ENCODE results near the gene GOSR2. TPM values are rescaled to one million over a fixed set of nuclear protein-coding genes. Genes with fewer than 3 reads are reported as not detected.

The GOSR2 gene
- total RNA-seq, 1 experiment from 2014 or later = 53.5 TPM

- H4K5ac ChIP-seq (ENCODE audit: insufficient read length, low read depth, low read length) = no peak overlapping the region
- H2AK5ac ChIP-seq (ENCODE audit: insufficient read length, low read length) = no peak overlapping the region
- Mint-ChIP-seq H3K9me3 (no peaks in the 10 kb centered on the region), H3K36me3 (ENCODE audit: insufficient read depth in 1 of 3, low read depth in 3 of 3) (no peaks in the 10 kb centered on the region), H3K27me3 (ENCODE audit: low read depth) (peaks cover 28% of the 10 kb centered on the region), H3K4me3 (no peak overlapping the region), H3K4me1 (peaks cover 0 to 5% of the 10 kb centered on the region in 2 experiments; a peak in 1 of 4 replicates), H3K27ac (no peak overlapping the region)
- no peak for DNase-seq
- H2BK120ac ChIP-seq (ENCODE audit: low read depth, low read length, poor library complexity, severe bottlenecking) = no peak overlapping the region
- no CpG with 5 or more reads among the region's 1 CpG for WGBS (ENCODE audit: extremely low coverage, insufficient read length, low lambda C conversion rate)
- H3K56ac ChIP-seq (ENCODE audit: insufficient read length, low read depth, low read length) = no peak overlapping the region
- H2BK5ac ChIP-seq (ENCODE audit: insufficient read length, low read length) = no peak overlapping the region
- H2BK15ac ChIP-seq (ENCODE audit: low read depth, low read length) = no peak overlapping the region
- H3K4ac ChIP-seq (ENCODE audit: low read depth, low read length) = no peak overlapping the region
- no peak overlapping the region for H3K4me2 ChIP-seq (ENCODE audit: insufficient read depth, insufficient read length, low read length)
- H2BK12ac ChIP-seq (ENCODE audit: insufficient read length, low read depth, low read length) = no peak overlapping the region
- H3K23ac ChIP-seq (ENCODE audit: insufficient read length, low read depth, low read length) = no peak overlapping the region
- H3K79me2 ChIP-seq (ENCODE audit: insufficient read depth, low read length) = no peaks in the 10 kb centered on the region
- no peak overlapping the region for H4K91ac ChIP-seq (ENCODE audit: insufficient read length, low read depth, low read length)
- no peak overlapping the region for H3T11ph ChIP-seq (ENCODE audit: low read length)
- no peaks in the 10 kb centered on the region for H3K27me3 ChIP-seq (ENCODE audit: insufficient read depth, low read length)
- no peak overlapping the region for H4K8ac ChIP-seq (replicated peaks; ENCODE audit: insufficient read length, low read depth, low read length)
- no peaks in the 10 kb centered on the region for H4K20me1 ChIP-seq (ENCODE audit: control insufficient read depth, insufficient read depth, insufficient read length)
- no peak overlapping the region for H2BK20ac ChIP-seq (ENCODE audit: low read depth, low read length, poor library complexity, severe bottlenecking)
- H3K9ac ChIP-seq (ENCODE audit: extremely low read depth, insufficient read length, low read length) = no peak overlapping the region
- H3K79me1 ChIP-seq (ENCODE audit: insufficient read depth, low read depth, low read length, poor library complexity, severe bottlenecking) = no peaks in the 10 kb centered on the region
- no peaks in the 10 kb centered on the region for H3K4me1 ChIP-seq (ENCODE audit: insufficient read depth, low read length)
- no peak overlapping the region for H3K18ac ChIP-seq (ENCODE audit: insufficient read length, low read depth, low read length)
- TF ChIP-seq, protein P1, sequence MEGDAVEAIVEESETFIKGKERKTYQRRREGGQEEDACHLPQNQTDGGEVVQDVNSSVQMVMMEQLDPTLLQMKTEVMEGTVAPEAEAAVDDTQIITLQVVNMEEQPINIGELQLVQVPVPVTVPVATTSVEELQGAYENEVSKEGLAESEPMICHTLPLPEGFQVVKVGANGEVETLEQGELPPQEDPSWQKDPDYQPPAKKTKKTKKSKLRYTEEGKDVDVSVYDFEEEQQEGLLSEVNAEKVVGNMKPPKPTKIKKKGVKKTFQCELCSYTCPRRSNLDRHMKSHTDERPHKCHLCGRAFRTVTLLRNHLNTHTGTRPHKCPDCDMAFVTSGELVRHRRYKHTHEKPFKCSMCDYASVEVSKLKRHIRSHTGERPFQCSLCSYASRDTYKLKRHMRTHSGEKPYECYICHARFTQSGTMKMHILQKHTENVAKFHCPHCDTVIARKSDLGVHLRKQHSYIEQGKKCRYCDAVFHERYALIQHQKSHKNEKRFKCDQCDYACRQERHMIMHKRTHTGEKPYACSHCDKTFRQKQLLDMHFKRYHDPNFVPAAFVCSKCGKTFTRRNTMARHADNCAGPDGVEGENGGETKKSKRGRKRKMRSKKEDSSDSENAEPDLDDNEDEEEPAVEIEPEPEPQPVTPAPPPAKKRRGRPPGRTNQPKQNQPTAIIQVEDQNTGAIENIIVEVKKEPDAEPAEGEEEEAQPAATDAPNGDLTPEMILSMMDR (conservative IDR thresholded peaks at IDR 0.05) = no peak
- H2AFZ ChIP-seq (ENCODE audit: low read length) = no peak overlapping the region
- H3K23me2 ChIP-seq (ENCODE audit: insufficient read length, low read depth, low read length, poor library complexity, severe bottlenecking) = no peaks in the 10 kb centered on the region
- no peak overlapping the region for H3K27ac ChIP-seq (ENCODE audit: insufficient read length, low read depth, low read length)
- no peak overlapping the region for H3K14ac ChIP-seq (ENCODE audit: insufficient read depth, low read length)
- no peaks in the 10 kb centered on the region for H3K9me3 ChIP-seq (ENCODE audit: control insufficient read depth, low read depth, low read length)
Observed at GRCh38 chr17:46991617-46992016, 68.7 kb downstream of the GOSR2 start.

Small RNA genes lying within 50 kb of the gene (microRNA-seq; reads per million reads assigned to microRNA genes)
- gene MIR5089 (ENCODE audit: borderline microRNAs expressed) = not detected

Other genes with a start within 250 kb of the GOSR2 start
- 22.4 and 22.7 TPM in 2 replicates for gene WNT3, start 104.5 kb upstream of the GOSR2 start, total RNA-seq (2021)
- gene WNT9B, start 71.6 kb upstream of the GOSR2 start, total RNA-seq (2021) = 0.70 and 0.77 TPM in 2 replicates
- 1.3 and 1.4 TPM in 2 replicates for gene RPRML, start 56.1 kb downstream of the GOSR2 start, total RNA-seq (2021)

All from H9 (cell line).